ENCODE results near the gene JAKMIP1.
A peak's percentile ranks its signal among the peaks of the same experiment; 100 is the strongest.
"Not testable (repeated sequence)": the region's sequence is repeated elsewhere in the genome, so short reads cannot be mapped to it uniquely, and the experiment has no call there.

JAKMIP1 gene

DNA sequence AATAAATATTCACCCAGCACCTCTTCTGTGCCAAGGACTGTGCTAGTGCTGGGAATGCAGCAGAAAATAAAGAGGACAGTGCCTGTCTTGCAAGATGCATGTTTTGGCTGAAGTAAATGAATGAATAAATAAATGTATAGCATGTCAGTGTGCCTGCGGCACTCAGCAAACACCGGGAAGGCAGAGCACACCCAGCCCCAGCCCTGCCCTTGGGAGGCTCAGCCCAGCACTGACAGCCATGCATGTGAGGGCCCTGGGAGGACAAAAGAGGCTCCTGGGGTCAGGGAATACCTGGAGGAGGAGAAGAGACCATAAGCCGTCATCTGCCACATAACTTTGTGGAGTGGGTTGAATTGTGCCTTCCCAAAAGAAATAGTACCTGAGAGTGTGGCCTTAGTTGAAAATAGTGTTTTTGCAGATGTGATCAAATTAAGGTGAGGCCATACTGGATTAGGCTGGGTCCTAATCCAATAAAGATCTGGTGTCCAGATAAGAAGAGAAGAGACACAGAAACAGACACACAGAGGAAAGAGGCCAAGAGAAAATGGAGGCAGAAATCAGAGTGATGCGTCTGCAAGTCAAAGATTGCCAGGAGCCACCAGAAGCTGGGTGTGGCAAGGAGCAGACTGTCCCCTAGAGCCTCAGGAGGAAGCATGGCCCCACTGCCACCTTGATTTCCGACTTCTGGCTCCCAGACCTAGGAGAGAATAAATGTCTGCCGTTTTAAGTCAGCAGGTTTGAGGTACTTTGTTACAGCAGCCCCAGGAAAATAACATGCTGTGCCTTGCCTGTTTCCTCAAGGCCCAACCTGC is 198.5 kb downstream of the JAKMIP1 start:
- DNase-seq: no peak
- Histone ChIP-seq H3K9me3 (ENCODE audit: control insufficient read depth, low read length) (no peaks in the 10 kb centered on the region), H3K4me1 (ENCODE audit: control insufficient read depth, insufficient read depth, low read length, poor library complexity, severe bottlenecking) (no peaks in the 10 kb centered on the region), H3K4me3 (ENCODE audit: insufficient read depth, low read depth, low read length, poor library complexity, severe bottlenecking) (no peak overlapping the region), H3K27me3 (replicated peaks; ENCODE audit: control insufficient read depth, insufficient read depth, low read length, poor library complexity, severe bottlenecking) (no peaks in the 10 kb centered on the region), H3K27ac (ENCODE audit: insufficient read depth, low read length, poor library complexity, severe bottlenecking) (no peak overlapping the region), H3K36me3 (ENCODE audit: control insufficient read depth, insufficient read depth, low read length) (no peaks in the 10 kb centered on the region)

DNA sequence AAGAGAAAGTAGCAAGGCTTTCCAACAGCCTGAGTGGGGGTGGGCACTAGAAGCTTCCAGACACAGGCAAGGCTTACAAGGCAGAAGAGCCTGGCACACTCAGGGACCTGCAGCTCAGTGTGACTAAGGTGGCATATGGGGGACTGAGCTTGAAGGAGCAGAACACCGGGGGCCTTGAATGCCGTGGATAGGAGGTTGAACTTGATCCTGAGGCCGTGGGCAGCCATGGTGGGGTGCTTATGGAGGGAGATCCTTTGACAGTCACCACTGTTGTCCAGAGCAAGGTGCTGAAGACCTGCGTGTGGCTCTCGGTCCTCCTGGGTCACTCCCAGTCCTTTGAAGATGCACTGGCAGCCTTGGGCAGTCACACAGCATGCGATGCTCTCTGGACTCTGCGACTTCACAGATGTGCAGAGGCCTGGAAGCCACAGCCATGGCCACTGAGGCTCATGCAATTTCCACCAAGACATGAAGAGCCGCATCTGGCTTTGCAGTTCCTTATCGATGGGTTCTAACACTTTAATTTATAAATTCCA is 200.5 kb downstream of the JAKMIP1 start:
- Histone ChIP-seq H3K27ac (ENCODE audit: insufficient read depth, low read length, poor library complexity, severe bottlenecking) (no peak overlapping the region), H3K27me3 (replicated peaks; ENCODE audit: control insufficient read depth, insufficient read depth, low read length, poor library complexity, severe bottlenecking) (no peaks in the 10 kb centered on the region), H3K4me1 (ENCODE audit: control insufficient read depth, insufficient read depth, low read length, poor library complexity, severe bottlenecking) (no peaks in the 10 kb centered on the region), H3K36me3 (ENCODE audit: control insufficient read depth, insufficient read depth, low read length) (no peaks in the 10 kb centered on the region), H3K9me3 (ENCODE audit: control insufficient read depth, low read length) (no peaks in the 10 kb centered on the region), H3K4me3 (ENCODE audit: insufficient read depth, low read depth, low read length, poor library complexity, severe bottlenecking) (no peak overlapping the region)
- DNase-seq: no peak

DNA sequence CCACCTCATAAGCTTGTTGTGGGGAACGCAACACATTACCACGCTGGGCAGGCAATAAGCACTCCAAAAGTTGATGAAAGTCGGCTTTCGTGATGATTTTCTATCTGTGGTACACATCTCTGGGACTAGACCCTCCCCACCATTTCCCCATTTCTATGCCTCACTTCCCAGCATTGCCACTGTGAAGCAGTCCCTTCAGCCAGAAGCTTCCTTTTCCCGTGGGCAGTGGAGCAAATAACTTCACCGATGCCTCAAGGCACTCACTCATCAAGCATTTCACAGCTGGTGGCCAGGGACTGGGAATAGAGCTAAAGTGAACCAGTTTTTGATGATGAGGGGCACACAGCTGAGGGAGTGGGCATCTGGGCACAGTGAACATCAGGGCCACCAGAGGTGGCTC is 201.0 kb downstream of the JAKMIP1 start:
- no peaks in the 10 kb centered on the region for H3K4me1 ChIP-seq (ENCODE audit: control insufficient read depth, insufficient read depth, low read length, poor library complexity, severe bottlenecking)
- H3K27me3 ChIP-seq (replicated peaks; ENCODE audit: control insufficient read depth, insufficient read depth, low read length, poor library complexity, severe bottlenecking): no peaks in the 10 kb centered on the region
- H3K36me3 ChIP-seq (ENCODE audit: control insufficient read depth, insufficient read depth, low read length): no peaks in the 10 kb centered on the region
- no peak for DNase-seq
- H3K4me3 ChIP-seq (ENCODE audit: insufficient read depth, low read depth, low read length, poor library complexity, severe bottlenecking): no peak overlapping the region
- H3K9me3 ChIP-seq (ENCODE audit: control insufficient read depth, low read length): no peaks in the 10 kb centered on the region
- H3K27ac ChIP-seq (ENCODE audit: insufficient read depth, low read length, poor library complexity, severe bottlenecking): no peak overlapping the region

DNA sequence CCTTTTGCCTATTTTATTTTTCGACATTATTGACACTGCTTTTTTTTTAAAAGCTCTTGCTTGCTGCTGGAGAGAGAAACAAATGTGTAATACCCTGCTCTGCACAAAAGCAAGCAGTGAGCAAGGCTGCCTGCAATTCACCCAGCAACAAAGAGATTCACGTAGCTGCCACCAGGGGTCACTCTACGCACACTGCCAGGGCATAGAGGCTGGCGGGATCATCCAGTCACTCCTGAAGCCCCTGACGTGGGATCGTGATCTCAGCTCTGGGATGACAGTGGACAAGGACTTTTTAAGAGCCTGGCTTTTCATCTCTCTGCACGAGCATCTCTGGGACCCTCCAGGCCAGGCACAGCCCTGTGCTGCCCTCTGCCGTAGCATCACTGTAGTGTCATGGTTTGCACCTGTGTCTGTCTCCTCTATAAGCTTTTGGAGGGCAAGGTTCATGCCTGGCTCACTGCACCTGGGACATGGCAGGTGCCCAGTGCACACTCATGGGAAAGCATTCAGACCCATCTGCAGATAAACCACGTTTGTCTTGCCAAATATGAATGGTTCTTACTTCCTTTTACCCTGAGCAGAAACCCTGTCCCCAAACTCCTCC is 201.9 kb downstream of the JAKMIP1 start:
- peak in 1 of 3 donors; percentile 14 for DNase-seq
- Histone ChIP-seq H3K4me1 (ENCODE audit: control insufficient read depth, insufficient read depth, low read length, poor library complexity, severe bottlenecking) (no peaks in the 10 kb centered on the region), H3K27me3 (replicated peaks; ENCODE audit: control insufficient read depth, insufficient read depth, low read length, poor library complexity, severe bottlenecking) (no peaks in the 10 kb centered on the region), H3K4me3 (ENCODE audit: insufficient read depth, low read depth, low read length, poor library complexity, severe bottlenecking) (no peak overlapping the region), H3K36me3 (ENCODE audit: control insufficient read depth, insufficient read depth, low read length) (no peaks in the 10 kb centered on the region), H3K9me3 (ENCODE audit: control insufficient read depth, low read length) (no peaks in the 10 kb centered on the region), H3K27ac (ENCODE audit: insufficient read depth, low read length, poor library complexity, severe bottlenecking) (no peak overlapping the region)

DNA sequence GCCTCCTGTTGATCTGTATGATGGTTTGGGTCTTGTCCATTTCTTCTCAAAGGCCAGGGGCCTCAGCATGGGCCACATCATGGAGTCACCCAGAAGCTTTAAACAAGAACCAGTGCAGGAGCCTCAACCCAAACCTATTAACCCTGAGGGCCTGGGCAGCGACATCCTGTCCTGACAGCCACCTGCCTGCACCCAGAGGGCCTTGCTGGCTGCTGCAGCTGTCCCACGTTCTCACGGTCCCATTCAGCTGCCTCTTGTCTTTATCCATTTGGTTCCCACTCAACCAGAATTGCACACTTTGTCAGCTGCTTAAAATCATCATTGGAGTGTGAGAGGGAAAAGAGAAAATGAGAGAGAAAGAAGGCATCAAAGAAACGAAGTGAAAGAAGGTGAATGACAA is 203.7 kb downstream of the JAKMIP1 start:
- DNase-seq: no peak
- no peaks in the 10 kb centered on the region for H3K36me3 ChIP-seq (ENCODE audit: control insufficient read depth, insufficient read depth, low read length)
- H3K9me3 ChIP-seq (ENCODE audit: control insufficient read depth, low read length): no peaks in the 10 kb centered on the region
- no peaks in the 10 kb centered on the region for H3K27me3 ChIP-seq (replicated peaks; ENCODE audit: control insufficient read depth, insufficient read depth, low read length, poor library complexity, severe bottlenecking)
- H3K4me1 ChIP-seq (ENCODE audit: control insufficient read depth, insufficient read depth, low read length, poor library complexity, severe bottlenecking): no peaks in the 10 kb centered on the region
- H3K27ac ChIP-seq (ENCODE audit: insufficient read depth, low read length, poor library complexity, severe bottlenecking): no peak overlapping the region
- no peak overlapping the region for H3K4me3 ChIP-seq (ENCODE audit: insufficient read depth, low read depth, low read length, poor library complexity, severe bottlenecking)

DNA sequence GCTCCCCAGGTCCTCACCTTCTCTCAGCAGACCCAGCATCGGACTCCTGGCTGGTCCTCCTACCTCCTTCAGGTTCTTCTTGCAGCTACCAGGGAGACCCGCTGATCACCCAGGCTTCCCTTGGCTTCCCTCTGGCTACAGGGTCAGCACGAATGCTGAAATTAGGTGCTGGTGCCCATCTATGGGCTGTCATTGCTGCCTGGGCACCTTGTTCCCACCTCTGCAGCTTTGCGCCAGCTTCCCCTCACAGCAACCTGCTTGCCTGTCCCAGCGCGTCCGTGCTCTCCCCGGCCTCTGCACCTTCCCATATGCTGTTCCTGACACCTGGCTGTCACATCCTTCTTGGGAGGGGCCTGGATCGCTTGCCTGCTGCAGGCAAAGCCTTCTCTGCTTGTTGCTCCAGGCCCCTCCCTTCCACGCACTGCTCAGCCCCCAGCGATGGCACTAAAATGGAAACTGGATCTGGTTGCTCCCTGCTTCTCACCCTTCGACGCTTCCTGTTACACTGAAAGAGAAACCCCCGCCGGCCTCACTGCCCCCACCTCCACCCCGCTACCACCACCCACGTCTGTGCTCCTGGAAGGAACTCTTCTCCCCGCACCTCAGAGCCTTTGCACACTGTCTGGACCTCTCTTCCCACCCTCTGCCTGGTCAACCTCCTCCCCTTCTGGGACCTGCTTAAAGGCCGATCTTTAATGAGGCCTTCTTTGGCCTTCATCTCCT is 204.3 kb downstream of the JAKMIP1 start:
- no peak overlapping the region for H3K4me3 ChIP-seq (ENCODE audit: insufficient read depth, low read depth, low read length, poor library complexity, severe bottlenecking)
- no peak for DNase-seq

DNA sequence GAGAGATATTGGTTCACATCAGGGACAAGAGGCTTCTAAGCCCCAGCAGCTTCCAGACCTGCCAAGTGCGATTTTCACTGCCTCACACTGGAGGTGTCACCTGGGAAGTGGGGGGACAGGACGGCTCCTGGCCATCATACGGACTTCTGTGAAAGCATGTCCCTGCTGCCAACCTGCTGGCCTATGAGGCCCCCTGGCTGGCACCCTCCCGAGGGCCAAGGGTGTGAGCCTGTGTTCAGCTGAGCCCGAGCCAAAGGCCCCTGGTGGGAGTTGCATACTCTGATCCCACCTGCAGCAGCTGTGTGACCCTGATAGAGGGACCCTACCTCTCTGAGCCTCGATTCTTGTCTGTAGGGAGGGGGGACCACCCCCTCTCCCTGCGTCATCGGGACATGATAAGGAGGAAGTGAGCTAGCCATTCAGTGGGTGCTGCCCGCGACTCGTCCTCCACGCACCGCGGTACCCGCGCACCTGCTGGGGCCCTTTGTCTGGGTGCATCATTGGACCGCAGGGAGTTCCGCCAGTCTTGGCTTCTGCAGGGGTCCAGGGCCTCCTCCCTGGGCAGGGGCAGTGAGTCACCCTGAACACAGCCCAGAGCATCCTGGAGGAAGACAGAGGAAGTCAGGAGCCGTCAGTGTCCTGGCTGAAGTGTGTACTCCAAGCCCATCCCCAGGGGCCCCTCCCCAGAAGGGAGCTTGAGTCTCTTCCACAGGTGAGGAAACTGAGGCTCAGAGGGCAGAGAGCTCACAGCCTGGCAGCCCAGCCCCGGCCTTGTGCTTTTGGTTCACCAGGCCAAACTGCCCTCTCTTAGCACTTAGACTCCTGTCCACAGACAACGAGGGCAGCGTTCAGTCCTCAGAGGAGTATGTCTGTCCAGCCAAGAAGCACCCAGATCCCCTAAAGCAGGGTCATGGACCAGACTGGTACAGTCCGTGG is 206.2 kb downstream of the JAKMIP1 start:
- no peak overlapping the region for H3K4me3 ChIP-seq (ENCODE audit: insufficient read depth, low read depth, low read length, poor library complexity, severe bottlenecking)
- no peaks in the 10 kb centered on the region for H3K4me1 ChIP-seq (ENCODE audit: control insufficient read depth, insufficient read depth, low read length, poor library complexity, severe bottlenecking)
- H3K27me3 ChIP-seq (replicated peaks; ENCODE audit: control insufficient read depth, insufficient read depth, low read length, poor library complexity, severe bottlenecking): no peaks in the 10 kb centered on the region
- H3K36me3 ChIP-seq (ENCODE audit: control insufficient read depth, insufficient read depth, low read length): no peaks in the 10 kb centered on the region
- no peaks in the 10 kb centered on the region for H3K9me3 ChIP-seq (ENCODE audit: control insufficient read depth, low read length)
- DNase-seq: no peak
- H3K27ac ChIP-seq (ENCODE audit: insufficient read depth, low read length, poor library complexity, severe bottlenecking): no peak overlapping the region

More for the DNA sequence above, 204.3 kb downstream of the JAKMIP1 start:
- Histone ChIP-seq H3K27ac (ENCODE audit: insufficient read depth, low read length, poor library complexity, severe bottlenecking) (no peak overlapping the region), H3K4me1 (ENCODE audit: control insufficient read depth, insufficient read depth, low read length, poor library complexity, severe bottlenecking) (no peaks in the 10 kb centered on the region), H3K36me3 (ENCODE audit: control insufficient read depth, insufficient read depth, low read length) (no peaks in the 10 kb centered on the region), H3K27me3 (replicated peaks; ENCODE audit: control insufficient read depth, insufficient read depth, low read length, poor library complexity, severe bottlenecking) (no peaks in the 10 kb centered on the region), H3K9me3 (ENCODE audit: control insufficient read depth, low read length) (no peaks in the 10 kb centered on the region)

DNA sequence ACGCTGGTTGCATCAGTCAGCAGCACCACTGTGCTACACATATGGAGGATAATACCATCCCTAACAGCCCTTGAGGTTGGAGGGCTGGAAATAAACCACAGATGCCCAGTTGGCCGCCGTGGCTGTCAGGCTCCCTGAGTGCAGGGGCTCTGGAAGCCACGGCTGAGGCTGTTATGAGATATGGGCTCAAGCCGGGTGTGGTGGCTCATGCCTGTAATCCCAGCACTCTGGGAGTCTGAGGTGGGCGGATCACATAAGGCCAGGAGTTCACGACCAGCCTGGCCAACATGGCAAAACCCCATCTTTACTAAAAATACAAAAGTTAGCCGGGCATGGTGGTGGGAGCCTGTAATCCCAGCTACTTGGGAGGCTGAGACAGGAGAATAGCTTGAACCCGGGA is 207.0 kb downstream of the JAKMIP1 start:
- not testable (repeated sequence) for H3K4me1 ChIP-seq (ENCODE audit: control insufficient read depth, insufficient read depth, low read length, poor library complexity, severe bottlenecking); H3K27me3 ChIP-seq (replicated peaks; ENCODE audit: control insufficient read depth, insufficient read depth, low read length, poor library complexity, severe bottlenecking); H3K9me3 ChIP-seq (ENCODE audit: control insufficient read depth, low read length); H3K27ac ChIP-seq (ENCODE audit: insufficient read depth, low read length, poor library complexity, severe bottlenecking); DNase-seq; H3K36me3 ChIP-seq (ENCODE audit: control insufficient read depth, insufficient read depth, low read length); H3K4me3 ChIP-seq (ENCODE audit: insufficient read depth, low read depth, low read length, poor library complexity, severe bottlenecking)

DNA sequence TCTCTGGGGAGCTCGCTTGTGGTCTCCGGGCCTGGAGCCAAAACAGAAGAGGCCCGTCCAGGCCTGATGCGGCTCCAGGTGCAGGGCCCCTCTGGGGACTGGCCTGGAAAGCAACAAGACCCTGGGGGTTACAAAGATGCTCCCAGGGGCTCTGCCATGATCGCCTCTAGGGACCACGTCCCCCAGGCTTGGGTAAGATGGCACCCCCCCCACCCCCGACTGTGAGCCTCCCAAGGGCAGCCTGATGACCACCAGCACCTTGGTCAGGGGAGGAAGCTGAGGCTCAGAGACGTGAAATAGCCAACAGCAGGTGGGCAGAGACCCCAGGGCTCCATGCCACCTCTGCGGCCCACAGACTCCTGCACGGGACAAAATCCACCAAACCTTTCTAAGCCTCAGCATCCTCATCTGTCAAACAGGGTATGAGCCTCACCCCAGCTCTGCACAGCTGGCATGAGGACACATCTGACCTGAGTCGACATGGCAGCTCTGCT is 207.5 kb downstream of the JAKMIP1 start:
- H3K36me3 ChIP-seq (ENCODE audit: control insufficient read depth, insufficient read depth, low read length): no peaks in the 10 kb centered on the region
- no peaks in the 10 kb centered on the region for H3K27me3 ChIP-seq (replicated peaks; ENCODE audit: control insufficient read depth, insufficient read depth, low read length, poor library complexity, severe bottlenecking)
- H3K4me1 ChIP-seq (ENCODE audit: control insufficient read depth, insufficient read depth, low read length, poor library complexity, severe bottlenecking): no peaks in the 10 kb centered on the region
- no peak for DNase-seq
- H3K4me3 ChIP-seq (ENCODE audit: insufficient read depth, low read depth, low read length, poor library complexity, severe bottlenecking): no peak overlapping the region
- H3K9me3 ChIP-seq (ENCODE audit: control insufficient read depth, low read length): no peaks in the 10 kb centered on the region
- no peak overlapping the region for H3K27ac ChIP-seq (ENCODE audit: insufficient read depth, low read length, poor library complexity, severe bottlenecking)

Measured in effector memory CD4-positive, alpha-beta T cell (primary cell).